Skeletal muscle tissue (tissue), 4 donors: ENCODE results near the gene EPAS1. TPM values are rescaled to one million over a fixed set of nuclear protein-coding genes. Genes with fewer than 3 reads are reported as not detected.

Experiments used
- H3K27ac ChIP-seq: one replicate; pipeline ENCODE4 v1.7.0; 2013; ENCODE audit warnings: mild to moderate bottlenecking, low read depth, low read length, inconsistent platforms
- H3K27me3 ChIP-seq, 3 donors: one replicate each; pipeline ENCODE4 v1.7.0; 2013; ENCODE audit warnings: low read length in 3 of 3; ENCODE audit not compliant: control insufficient read depth in 3 of 3, insufficient read depth in 3 of 3
- H3K36me3 ChIP-seq, 3 donors: one replicate each; pipeline ENCODE4 v1.7.0; 2013; ENCODE audit warnings: low read length in 3 of 3; ENCODE audit not compliant: control insufficient read depth in 3 of 3, insufficient read depth in 3 of 3
- H3K4me1 ChIP-seq, 3 donors: one replicate each; pipeline ENCODE4 v1.7.0; 2013; ENCODE audit warnings: low read length in 3 of 3, mild to moderate bottlenecking in 3 of 3; ENCODE audit not compliant: control insufficient read depth in 3 of 3, insufficient read depth in 3 of 3
- H3K4me3 ChIP-seq, 3 donors: one replicate each; pipeline ENCODE4 v1.7.0; 2013; ENCODE audit warnings: low read length in 3 of 3
- H3K9ac ChIP-seq, 3 donors: one replicate each; pipeline ENCODE4 v1.7.0; 2013; ENCODE audit warnings: low read length in 3 of 3, mild to moderate bottlenecking in 3 of 3, moderate library complexity in 2 of 3, low read depth in 1 of 3
- H3K9me3 ChIP-seq, 3 donors: one replicate each; pipeline ENCODE4 v1.7.0; 2013; ENCODE audit warnings: low read length in 3 of 3; ENCODE audit not compliant: control insufficient read depth in 3 of 3
- total RNA-seq: library from RNA; depleted of rRNA; stranded (reverse); fragments of >200 nt; gene quantifications from one replicate; pipeline ENCODE4 v1.2.3, GENCODE V29; 2014
- donor health status: Osteomylitis.

EPAS1 gene
- total RNA-seq: 13.6 TPM

- Histone ChIP-seq H3K9ac (peak within 1 kb of the TSS; percentile 87 to 94 (median 87)), H3K4me3 (peak within 1 kb of the TSS; percentile 84 to 91 (median 88)), H3K36me3 (no peaks in the 10 kb centered on the region), H3K27me3 (peaks cover 0 to 5% (median 0%) of the 10 kb centered on the region in 3 donors), H3K4me1 (peaks cover 13 to 33% (median 16%) of the 10 kb centered on the region in 3 donors), H3K9me3 (no peaks in the 10 kb centered on the region), H3K27ac (peak within 1 kb of the TSS; percentile 89)
These were observed at the start of gene EPAS1 for GRCh38 chr2:46296840-46297545. Gene EPAS1, plus strand, starts transcription at chr2:46297407. Its CDS starts 505 bp downstream, at chr2:46297912.

GRCh38 chr2:46248171-46248570, 49.0 kb upstream of the EPAS1 start:
- Histone ChIP-seq H3K4me3 (no peak overlapping the region), H3K9ac (no peak overlapping the region), H3K27ac (no peak overlapping the region), H3K9me3 (no peaks in the 10 kb centered on the region), H3K27me3 (no peaks in the 10 kb centered on the region), H3K4me1 (peaks cover 1 to 10% (median 5%) of the 10 kb centered on the region in 3 donors), H3K36me3 (no peaks in the 10 kb centered on the region)

GRCh38 chr2:46249654-46250053, 47.6 kb upstream of the EPAS1 start:
- no peak overlapping the region for H3K9ac ChIP-seq

DNA sequence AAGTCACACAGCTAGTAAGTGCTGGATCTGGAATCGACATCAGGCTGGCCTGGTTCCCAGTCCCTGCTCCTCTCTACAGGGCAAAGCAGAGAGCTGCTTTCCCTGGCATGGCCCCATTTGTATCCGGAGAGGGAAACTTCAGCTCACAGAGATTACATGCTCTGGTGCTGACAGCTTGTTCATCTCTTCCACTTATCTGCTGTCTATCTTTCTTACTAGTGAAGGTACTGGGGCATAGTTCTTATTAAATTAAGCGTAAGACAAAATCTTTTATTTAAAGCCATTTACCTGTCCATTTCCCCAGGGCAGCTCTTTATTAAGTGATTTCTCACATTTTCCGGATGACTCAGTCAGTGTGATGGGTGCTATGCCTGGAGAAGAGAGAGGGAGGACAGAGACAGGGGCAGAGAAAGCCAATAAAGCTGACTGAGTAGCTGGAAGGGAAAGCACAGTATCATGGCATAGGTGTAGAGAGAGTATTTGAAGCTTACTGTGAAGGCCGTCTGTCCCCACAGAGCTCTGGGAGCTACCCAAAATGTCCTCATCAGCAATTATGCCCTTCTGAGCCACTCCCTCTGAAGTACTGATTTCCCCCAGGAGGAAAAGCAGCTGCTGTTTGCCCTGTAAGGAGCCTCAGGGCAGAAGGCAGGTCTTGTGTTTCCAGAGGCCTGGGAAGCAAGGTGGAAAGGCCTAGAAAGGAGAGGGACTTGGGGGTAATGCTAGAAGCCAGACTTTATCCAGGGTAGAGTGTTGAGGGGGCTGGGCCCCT, 44.1 kb upstream of the EPAS1 start:
- Histone ChIP-seq H3K9ac (no peak overlapping the region), H3K27me3 (no peaks in the 10 kb centered on the region), H3K9me3 (no peaks in the 10 kb centered on the region), H3K4me3 (no peak overlapping the region), H3K4me1 (peaks cover 3 to 10% (median 8%) of the 10 kb centered on the region in 3 donors), H3K36me3 (no peaks in the 10 kb centered on the region), H3K27ac (no peak overlapping the region)

More at GRCh38 chr2:46249654-46250053, 47.6 kb upstream of the EPAS1 start:
- H3K27me3 ChIP-seq: no peaks in the 10 kb centered on the region
- H3K4me1 ChIP-seq: peaks cover 3 to 10% (median 5%) of the 10 kb centered on the region in 3 donors
- no peak overlapping the region for H3K4me3 ChIP-seq
- no peak overlapping the region for H3K27ac ChIP-seq
- no peaks in the 10 kb centered on the region for H3K36me3 ChIP-seq
- no peaks in the 10 kb centered on the region for H3K9me3 ChIP-seq

DNA sequence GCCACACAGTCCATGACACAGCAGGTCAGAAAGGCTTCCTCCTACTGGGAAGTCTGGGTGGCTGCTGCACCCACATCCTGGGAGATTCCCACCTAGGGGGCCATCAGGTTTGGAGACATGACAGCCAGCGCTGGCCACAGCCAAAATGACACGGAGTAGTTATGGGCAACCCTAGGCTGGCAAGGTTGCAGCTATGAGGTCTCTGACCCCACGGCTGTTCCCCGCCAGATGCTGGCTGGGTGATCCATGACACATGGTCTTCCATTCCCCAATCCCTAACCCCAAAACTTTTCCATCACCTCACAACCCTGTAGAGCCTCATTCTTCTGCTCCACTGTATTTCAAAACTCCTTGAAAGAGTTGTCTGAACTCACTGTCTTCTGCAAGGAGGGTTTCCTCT, 42.7 kb upstream of the EPAS1 start:
- Histone ChIP-seq H3K9ac (no peak overlapping the region), H3K4me1 (peaks cover 3 to 14% (median 12%) of the 10 kb centered on the region in 3 donors), H3K36me3 (no peaks in the 10 kb centered on the region), H3K27ac (no peak overlapping the region), H3K27me3 (no peaks in the 10 kb centered on the region), H3K4me3 (no peak overlapping the region), H3K9me3 (no peaks in the 10 kb centered on the region)

- Histone ChIP-seq H3K27me3 (no peaks in the 10 kb centered on the region), H3K9me3 (no peaks in the 10 kb centered on the region), H3K27ac (no peak overlapping the region), H3K4me3 (no peak overlapping the region), H3K9ac (no peak overlapping the region), H3K4me1 (peaks cover 3 to 15% (median 11%) of the 10 kb centered on the region in 3 donors), H3K36me3 (no peaks in the 10 kb centered on the region)
These were observed 40.6 kb upstream of the EPAS1 start for GRCh38 chr2:46256563-46257142.

DNA sequence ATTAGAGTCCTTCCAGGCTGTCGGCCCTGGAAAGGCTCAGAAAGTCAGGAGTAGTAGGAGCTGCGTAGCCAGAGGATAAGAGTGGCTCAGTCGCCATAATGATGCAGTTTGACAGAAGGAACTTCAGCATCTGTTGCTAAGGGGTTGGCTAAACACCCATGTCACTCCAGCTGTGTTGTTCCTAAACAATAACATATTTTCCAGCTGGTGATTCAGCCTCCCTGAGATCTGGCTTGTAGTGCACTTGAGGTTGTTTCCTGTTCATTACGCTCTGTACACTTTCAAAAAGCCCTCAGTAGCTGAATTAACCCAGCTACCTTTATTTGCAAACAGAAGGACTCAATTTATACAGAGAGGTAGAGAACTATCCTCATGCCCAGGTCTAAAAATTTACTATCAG, 39.7 kb upstream of the EPAS1 start:
- H3K27me3 ChIP-seq: no peaks in the 10 kb centered on the region
- H3K9ac ChIP-seq: no peak overlapping the region
- H3K9me3 ChIP-seq: no peaks in the 10 kb centered on the region
- no peaks in the 10 kb centered on the region for H3K36me3 ChIP-seq
- H3K4me3 ChIP-seq: no peak overlapping the region
- peak overlapping the region; percentile 11 for H3K27ac ChIP-seq
- peaks cover 3 to 10% (median 7%) of the 10 kb centered on the region in 3 donors for H3K4me1 ChIP-seq

DNA sequence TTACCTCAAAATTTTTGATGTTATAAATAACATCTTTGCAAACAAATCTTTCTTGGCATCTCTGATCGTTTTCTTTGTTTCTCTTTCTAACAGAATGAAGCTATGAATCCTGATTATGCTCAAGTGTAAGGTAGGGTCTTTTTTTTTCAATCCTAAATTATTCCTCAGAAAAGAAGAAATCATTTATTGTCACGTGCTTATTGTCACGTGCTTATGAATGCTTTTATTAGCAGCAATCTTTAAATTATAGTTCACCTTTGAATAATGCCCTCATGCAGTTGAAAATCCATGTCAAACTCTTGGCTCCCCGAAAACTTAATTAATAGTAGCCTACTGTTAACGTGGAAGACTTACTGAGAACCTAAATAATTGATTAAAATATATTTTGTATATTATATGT, 39.2 kb upstream of the EPAS1 start:
- Histone ChIP-seq H3K4me3 (no peak overlapping the region), H3K4me1 (peaks cover 3 to 7% (median 6%) of the 10 kb centered on the region in 3 donors), H3K9ac (no peak overlapping the region), H3K36me3 (no peaks in the 10 kb centered on the region), H3K27ac (no peak overlapping the region), H3K27me3 (no peaks in the 10 kb centered on the region), H3K9me3 (no peaks in the 10 kb centered on the region)

DNA sequence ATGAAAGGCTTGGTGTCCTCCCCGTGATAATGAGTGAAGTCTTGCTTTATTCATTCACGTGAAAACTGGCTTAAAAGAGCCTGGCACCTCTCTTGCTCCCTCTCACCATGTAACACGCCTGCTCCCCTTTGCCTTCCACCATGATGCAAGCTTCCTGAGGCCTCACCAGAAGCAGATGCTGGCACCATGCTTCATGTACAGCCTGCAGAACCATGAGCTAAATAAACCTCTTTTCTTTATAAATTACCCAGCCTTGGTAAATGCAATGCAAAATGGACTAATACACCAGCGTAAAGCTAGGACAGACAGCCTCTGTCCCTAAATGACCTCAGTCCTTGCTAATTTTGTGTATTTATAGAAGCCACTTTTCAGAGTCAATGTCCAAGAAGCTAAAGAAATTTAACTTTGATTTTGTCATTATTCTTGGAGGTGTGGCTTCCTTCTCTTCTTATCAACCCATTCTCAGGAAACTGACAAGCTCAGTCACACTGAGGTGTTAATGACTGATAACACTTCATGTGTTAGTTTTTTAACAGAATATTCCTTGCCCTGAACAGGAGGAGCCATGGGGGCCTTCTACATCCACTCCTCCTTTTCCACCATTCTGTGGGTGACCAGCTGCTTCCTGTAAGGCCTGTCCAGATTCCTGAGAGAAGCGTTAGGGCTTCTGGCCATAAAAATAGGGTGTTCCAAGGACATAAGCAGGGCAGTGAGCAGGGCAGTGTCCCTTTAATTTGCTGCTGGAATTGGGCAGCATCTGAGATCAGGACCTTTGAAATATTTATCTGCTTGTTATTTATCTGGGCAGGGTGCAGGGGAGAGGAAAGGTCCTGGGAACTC, 38.0 kb upstream of the EPAS1 start:
- Histone ChIP-seq H3K4me3 (no peak overlapping the region), H3K36me3 (no peaks in the 10 kb centered on the region), H3K9me3 (no peaks in the 10 kb centered on the region), H3K27me3 (no peaks in the 10 kb centered on the region), H3K27ac (peak overlapping the region; percentile 13), H3K4me1 (peaks cover 0 to 7% (median 5%) of the 10 kb centered on the region in 3 donors), H3K9ac (no peak overlapping the region)
